ENCODE results near the gene MCTP1. TPM values are rescaled to one million over a fixed set of nuclear protein-coding genes. Genes with fewer than 3 reads are reported as not detected.

MCTP1 gene
- total RNA-seq, 1 experiment from 2014 or later: 5.6 TPM

GRCh38 chr5:94742852-94743251, 542.0 kb downstream of the MCTP1 start:
- DNase-seq (ENCODE audit: low spot score) (no peak), ATAC-seq (no peak)
- H3K27me3 Mint-ChIP-seq (ENCODE audit: low read depth): no peaks in the 10 kb centered on the region
- H3K27ac Mint-ChIP-seq: no peak overlapping the region
- no peaks in the 10 kb centered on the region for H3K36me3 Mint-ChIP-seq
- ChIA-PET POLR2A (no interaction called here), CTCF (interaction anchor here (0.5 kb wide), 1 partner anchor 151 kb away, joined by 3 read pairs; no protein-coding TSS in a partner anchor)
- H3K9me3 Mint-ChIP-seq: no peaks in the 10 kb centered on the region
- H3K4me1 Mint-ChIP-seq: peaks cover 18% of the 10 kb centered on the region
- no peak overlapping the region for H3K4me3 Mint-ChIP-seq
- TF ChIP-seq USF2 (CRISPR knock-in tag; IDR thresholded peaks at IDR 0.05) (no peak), FOXJ3 (CRISPR knock-in tag; IDR thresholded peaks at IDR 0.05; ENCODE audit: borderline replicate concordance) (no peak)

- DNase-seq (ENCODE audit: low spot score) (no peak), ATAC-seq (no peak)
- no peak for TF ChIP-seq PRRX2 (CRISPR knock-in tag; IDR thresholded peaks at IDR 0.05)
- TF ChIP-seq SMAD3 (CRISPR knock-in tag; IDR thresholded peaks at IDR 0.05; ENCODE audit: borderline replicate concordance): no peak
- no peak for TF ChIP-seq NFYB (CRISPR knock-in tag; conservative IDR thresholded peaks at IDR 0.05; ENCODE audit: low read depth)
- TF ChIP-seq MLX (CRISPR knock-in tag; IDR thresholded peaks at IDR 0.05): no peak
- TF ChIP-seq CBFB (CRISPR knock-in tag; IDR thresholded peaks at IDR 0.05; ENCODE audit: low read depth): no peak
- TF ChIP-seq E2F5 (CRISPR knock-in tag; IDR thresholded peaks at IDR 0.05): no peak
- TF ChIP-seq ZSCAN18 (CRISPR knock-in tag; IDR thresholded peaks at IDR 0.05): no peak
- TF ChIP-seq GRHL2 (CRISPR knock-in tag; IDR thresholded peaks at IDR 0.05; ENCODE audit: insufficient replicate concordance, severe bottlenecking): no peak
- no peak for TF ChIP-seq GTF2I (CRISPR knock-in tag; conservative IDR thresholded peaks at IDR 0.05)
- TF ChIP-seq NFATC4 (CRISPR knock-in tag; IDR thresholded peaks at IDR 0.05): no peak
- TF ChIP-seq ELF4 (CRISPR knock-in tag; IDR thresholded peaks at IDR 0.05; ENCODE audit: low read depth): no peak
- no peak for TF ChIP-seq E2F4 (CRISPR knock-in tag; IDR thresholded peaks at IDR 0.05; ENCODE audit: borderline replicate concordance, low read depth)
- TF ChIP-seq ZNF423 (CRISPR knock-in tag; IDR thresholded peaks at IDR 0.05): no peak
- TF ChIP-seq ZNF232 (CRISPR knock-in tag; IDR thresholded peaks at IDR 0.05): no peak
- TF ChIP-seq RELA (CRISPR knock-in tag; IDR thresholded peaks at IDR 0.05; ENCODE audit: borderline replicate concordance): no peak
- no peak for TF ChIP-seq ZNF317 (CRISPR knock-in tag; IDR thresholded peaks at IDR 0.05; ENCODE audit: borderline replicate concordance, low read depth)
- TF ChIP-seq TCF7 (CRISPR knock-in tag; IDR thresholded peaks at IDR 0.05; ENCODE audit: low read depth): no peak
- TF ChIP-seq OVOL2 (CRISPR knock-in tag; IDR thresholded peaks at IDR 0.05; ENCODE audit: borderline replicate concordance): no peak
- H3K27me3 Mint-ChIP-seq (ENCODE audit: low read depth): no peaks in the 10 kb centered on the region
- ChIA-PET POLR2A (no interaction called here), CTCF (no interaction called here)
- H3K36me3 Mint-ChIP-seq: no peaks in the 10 kb centered on the region
- H3K27ac Mint-ChIP-seq: no peak overlapping the region
- no peaks in the 10 kb centered on the region for H3K9me3 Mint-ChIP-seq
- H3K4me3 Mint-ChIP-seq: no peak overlapping the region
- peaks cover 18% of the 10 kb centered on the region for H3K4me1 Mint-ChIP-seq
Measured at GRCh38 chr5:94740286-94740685, 544.6 kb downstream of the MCTP1 start.

All from WTC11 (cell line).